Astrocyte of the cerebellum (primary cell): ENCODE measurements around the gene TLL2.

ENCODE experiments used
- DNase-seq: peaks from one replicate; pipeline ENCODE4 v3.0.0-alpha.2; 2011; ENCODE audit warnings: low read depth
- H3K4me3 ChIP-seq: 2 replicates; pipeline ENCODE4 v1.5.1; 2011; ENCODE audit warnings: mild to moderate bottlenecking, low read depth, low read length, moderate library complexity
- in situ Hi-C: cut with HindIII; loops from 2 replicates; pipeline ENCODE4 v1.10.0; 2017; ENCODE audit warnings: low sequenced_read_pairs
- TF ChIP-seq, protein P1 (sequence below): IDR thresholded peaks from 2 replicates; pipeline ENCODE4 v1.5.1; 2012; ENCODE audit warnings: low read length, low read depth, moderate library complexity, mild to moderate bottlenecking; ENCODE audit errors: missing control alignments

The TLL2 gene

DNA sequence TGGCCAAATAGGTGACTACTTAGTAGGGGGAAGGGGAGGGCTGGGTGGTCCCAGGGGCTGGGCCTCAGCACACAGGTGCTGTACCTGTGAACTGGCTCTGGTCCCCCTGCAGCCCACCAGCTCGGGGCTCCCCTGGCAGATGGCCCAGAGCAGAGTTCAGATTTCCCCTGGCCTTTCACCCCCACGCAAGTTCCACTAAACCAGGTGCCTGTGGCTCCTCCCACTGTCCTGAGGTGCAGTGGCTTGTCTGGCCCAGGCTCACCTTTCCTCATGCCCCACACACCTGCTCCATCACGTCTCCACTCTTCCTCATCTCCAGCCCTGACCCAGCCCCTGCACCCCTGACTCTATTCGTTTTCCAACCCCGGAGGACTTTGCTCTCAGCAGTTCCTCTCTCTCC, 107.6 kb downstream of the TLL2 start:
- TF ChIP-seq, protein P1, sequence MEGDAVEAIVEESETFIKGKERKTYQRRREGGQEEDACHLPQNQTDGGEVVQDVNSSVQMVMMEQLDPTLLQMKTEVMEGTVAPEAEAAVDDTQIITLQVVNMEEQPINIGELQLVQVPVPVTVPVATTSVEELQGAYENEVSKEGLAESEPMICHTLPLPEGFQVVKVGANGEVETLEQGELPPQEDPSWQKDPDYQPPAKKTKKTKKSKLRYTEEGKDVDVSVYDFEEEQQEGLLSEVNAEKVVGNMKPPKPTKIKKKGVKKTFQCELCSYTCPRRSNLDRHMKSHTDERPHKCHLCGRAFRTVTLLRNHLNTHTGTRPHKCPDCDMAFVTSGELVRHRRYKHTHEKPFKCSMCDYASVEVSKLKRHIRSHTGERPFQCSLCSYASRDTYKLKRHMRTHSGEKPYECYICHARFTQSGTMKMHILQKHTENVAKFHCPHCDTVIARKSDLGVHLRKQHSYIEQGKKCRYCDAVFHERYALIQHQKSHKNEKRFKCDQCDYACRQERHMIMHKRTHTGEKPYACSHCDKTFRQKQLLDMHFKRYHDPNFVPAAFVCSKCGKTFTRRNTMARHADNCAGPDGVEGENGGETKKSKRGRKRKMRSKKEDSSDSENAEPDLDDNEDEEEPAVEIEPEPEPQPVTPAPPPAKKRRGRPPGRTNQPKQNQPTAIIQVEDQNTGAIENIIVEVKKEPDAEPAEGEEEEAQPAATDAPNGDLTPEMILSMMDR: no peak
- DNase-seq: no peak
- H3K4me3 ChIP-seq: no peak overlapping the region
- in situ Hi-C loops: no loop called here

DNA sequence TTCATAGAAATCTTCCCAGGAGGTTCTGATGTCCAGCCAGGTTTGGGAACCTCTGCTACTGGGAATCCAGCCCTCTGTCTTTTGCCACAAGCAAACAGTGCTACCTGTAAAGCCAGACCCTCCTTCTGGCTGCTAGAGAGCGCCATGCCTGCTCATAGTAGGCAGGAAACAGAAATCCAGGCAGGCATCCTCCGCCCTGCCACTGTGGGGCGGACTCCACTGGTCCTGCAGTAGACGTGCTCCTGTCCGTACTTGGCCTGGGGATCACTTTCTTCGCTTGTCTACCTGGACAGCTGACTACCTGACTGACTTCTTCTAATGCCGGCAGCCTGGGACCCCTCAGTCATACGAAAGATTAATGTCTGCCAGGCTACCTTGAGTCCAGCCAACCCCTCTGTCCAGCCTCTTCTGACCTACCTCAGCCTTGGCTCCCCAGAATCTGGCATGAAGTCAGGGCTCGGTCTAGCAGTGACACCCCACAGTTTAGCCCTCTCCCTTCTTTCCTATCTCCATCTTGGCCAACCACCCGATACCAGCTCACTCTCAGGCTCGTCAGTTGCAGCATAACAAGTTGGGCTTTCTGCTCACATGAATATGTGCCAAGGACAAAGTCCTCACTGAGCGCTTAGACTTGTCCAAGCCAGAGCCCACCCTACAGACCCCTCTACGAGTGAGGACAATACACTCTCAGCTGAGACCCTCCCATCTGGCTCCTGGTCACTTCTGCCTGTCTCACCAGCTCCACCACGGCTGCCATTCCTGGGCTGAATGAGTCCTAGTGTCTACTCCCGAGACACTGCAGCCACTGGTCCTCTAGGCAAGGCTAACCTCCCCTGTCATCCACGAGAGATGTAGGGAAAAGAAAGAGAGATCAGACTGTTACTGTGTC, 111.1 kb downstream of the TLL2 start:
- TF ChIP-seq, protein P1: no peak
- in situ Hi-C loops: no loop called here
- no peak overlapping the region for H3K4me3 ChIP-seq
- DNase-seq: no peak

DNA sequence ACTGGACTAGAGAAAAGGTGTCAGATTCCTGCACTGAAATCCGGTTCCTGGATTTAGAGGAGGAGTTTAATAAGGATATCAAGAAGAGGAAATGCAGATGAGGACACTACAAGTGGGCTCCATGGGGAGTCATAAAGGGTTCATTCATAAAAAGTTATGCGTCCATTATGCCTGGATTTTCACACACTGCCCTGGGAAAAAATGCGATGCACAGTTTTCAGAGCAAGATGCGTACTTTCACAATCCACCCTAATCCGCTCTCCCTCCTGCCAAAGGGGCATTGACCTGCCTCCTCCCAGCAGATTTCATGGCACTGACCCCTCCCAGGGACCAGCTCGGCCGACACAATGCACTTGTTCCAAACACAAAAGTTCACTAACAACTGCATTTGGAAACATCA, 112.7 kb downstream of the TLL2 start:
- TF ChIP-seq, protein P1: no peak
- H3K4me3 ChIP-seq: no peak overlapping the region
- in situ Hi-C loops: no loop called here
- no peak for DNase-seq

DNA sequence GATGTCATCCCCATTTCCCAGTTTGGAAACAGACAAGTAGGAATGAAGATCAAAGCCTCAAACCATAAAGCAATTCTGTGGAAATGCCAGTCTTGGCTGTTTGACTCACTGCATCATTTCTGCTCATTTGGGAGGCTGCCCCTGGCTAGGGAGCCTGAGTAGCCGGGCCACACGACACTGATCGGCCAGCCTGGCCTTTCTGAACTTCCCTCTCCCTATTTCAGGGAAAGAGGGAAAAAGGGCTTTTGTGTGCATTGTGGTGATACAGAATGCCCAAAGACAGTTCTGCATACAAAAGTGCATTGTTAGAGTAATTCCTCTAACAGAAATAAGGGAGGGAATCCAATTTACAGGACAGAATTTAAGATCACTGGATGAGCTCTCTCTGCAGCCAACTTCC, 113.3 kb downstream of the TLL2 start:
- H3K4me3 ChIP-seq: no peak overlapping the region
- TF ChIP-seq, protein P1: no peak
- in situ Hi-C loops: no loop called here

DNA sequence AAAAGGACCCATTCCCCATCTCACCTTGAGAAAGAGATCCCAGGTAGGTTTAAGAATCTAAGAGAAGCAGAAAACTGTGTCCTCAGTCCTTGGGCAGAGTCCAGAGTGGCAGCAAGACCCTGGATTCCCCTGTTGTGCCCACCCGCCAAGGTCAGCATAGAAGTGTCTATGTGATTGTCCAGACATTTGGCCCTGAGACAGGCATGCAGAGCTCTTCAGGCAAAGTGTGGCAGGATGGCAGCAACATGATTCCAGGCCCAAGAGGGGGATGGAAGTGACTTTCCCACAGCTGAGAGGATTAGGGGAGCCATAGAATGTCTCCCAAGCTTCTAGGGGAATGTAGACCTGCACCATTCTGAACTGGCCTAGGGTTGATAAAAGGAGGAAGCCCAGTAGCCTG, 115.8 kb downstream of the TLL2 start:
- DNase-seq: no peak
- no peak overlapping the region for H3K4me3 ChIP-seq
- in situ Hi-C loops: no loop called here
- TF ChIP-seq, protein P1: no peak

More for the DNA sequence above, 113.3 kb downstream of the TLL2 start:
- no peak for DNase-seq

DNA sequence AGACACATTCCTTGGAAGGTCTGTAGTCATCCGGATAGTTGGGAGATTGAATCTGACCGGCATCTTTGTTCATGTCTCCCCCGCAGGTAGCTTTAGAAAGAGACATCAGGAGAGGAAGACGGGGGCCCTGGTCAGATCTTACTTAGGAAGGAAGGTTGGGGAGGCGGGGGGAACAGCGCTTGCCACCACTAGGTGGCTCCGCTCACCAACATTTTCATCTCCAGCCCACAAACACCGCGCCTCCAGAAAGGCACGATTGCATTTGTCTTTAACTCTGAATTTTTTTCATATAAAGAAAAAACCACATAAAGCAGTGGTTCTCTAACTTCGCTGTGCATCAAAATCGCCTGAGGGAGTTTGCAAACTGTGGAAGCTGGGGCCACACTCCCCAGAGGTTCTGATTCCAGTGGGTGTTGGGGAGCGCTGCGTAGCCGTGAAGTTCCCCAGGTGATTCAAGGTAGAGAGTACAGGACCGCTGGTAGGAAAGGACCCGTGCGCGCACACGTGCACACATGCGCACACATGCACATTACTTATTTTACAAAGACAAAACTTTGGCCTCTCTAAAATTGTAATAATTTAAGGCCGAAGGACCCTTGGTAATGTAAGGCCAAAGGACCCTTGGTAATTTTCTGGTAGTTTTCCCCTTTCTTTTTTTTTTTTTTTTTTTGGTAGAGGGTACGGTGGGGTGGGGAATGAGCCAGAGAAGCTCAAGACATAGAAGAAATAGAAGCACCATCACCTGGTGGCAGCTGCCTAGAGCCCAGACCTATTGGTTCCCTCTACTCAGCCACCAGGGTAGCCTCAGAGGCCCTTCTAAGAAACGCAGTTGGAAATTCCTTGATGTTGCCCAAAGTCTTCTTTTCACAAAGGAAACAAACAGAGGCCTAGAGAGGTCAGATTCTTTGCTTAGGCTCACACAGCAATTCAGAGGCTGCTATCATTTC, 117.5 kb downstream of the TLL2 start:
- TF ChIP-seq, protein P1: peak; percentile 85
- H3K4me3 ChIP-seq: no peak overlapping the region
- in situ Hi-C loops: no loop called here
- peak; percentile 57 for DNase-seq
